CD14-positive monocyte (primary cell): Measurements from ENCODE around the gene SLAMF9. TPM values are rescaled to one million over a fixed set of nuclear protein-coding genes. Genes with fewer than 3 reads are reported as not detected.

ENCODE experiments used
- DNase-seq, 3 donors: peaks; one replicate each; pipeline ENCODE4 v3.0.0-alpha.2; 2011 to 2022
- H2AFZ ChIP-seq: 2 replicates; pipeline ENCODE4 v1.6.0; 2012; ENCODE audit warnings: mild to moderate bottlenecking, low read depth, low read length, inconsistent platforms; ENCODE audit not compliant: insufficient read depth, poor library complexity, severe bottlenecking
- H3K27ac ChIP-seq, 2 donors: 1 replicate in 1 of 2; 2 replicates in 1 of 2; pipeline ENCODE4 v1.5.1; 2012 to 2013; ENCODE audit warnings: low read length in 2 of 2, control low read depth in 1 of 2, inconsistent platforms in 1 of 2, low read depth in 1 of 2, mild to moderate bottlenecking in 1 of 2
- H3K27me3 ChIP-seq, 2 donors: one replicate each; pipeline versions ENCODE4 v1.6.0 to v1.6.1; 2011 to 2013; ENCODE audit warnings: low read length in 2 of 2; ENCODE audit not compliant: control insufficient read depth in 2 of 2, insufficient read depth in 2 of 2
- H3K36me3 ChIP-seq, 2 donors: replicated peaks in 1 of 2; 1 replicate in 1 of 2; 2 replicates in 1 of 2; pipeline versions ENCODE4 v1.5.1 to v1.6.1; 2012 to 2013; ENCODE audit warnings: low read length in 2 of 2, control low read depth in 1 of 2, inconsistent platforms in 1 of 2, mild to moderate bottlenecking in 1 of 2; ENCODE audit not compliant: insufficient read depth in 2 of 2, control insufficient read depth in 1 of 2
- H3K4me1 ChIP-seq, 2 donors: 1 replicate in 1 of 2; 2 replicates in 1 of 2; pipeline versions ENCODE4 v1.5.1 to v1.6.1; 2012 to 2013; ENCODE audit warnings: low read length in 2 of 2, control low read depth in 1 of 2, inconsistent platforms in 1 of 2, mild to moderate bottlenecking in 1 of 2, moderate library complexity in 1 of 2; ENCODE audit not compliant: insufficient read depth in 2 of 2, control insufficient read depth in 1 of 2
- H3K4me2 ChIP-seq: replicated peaks from 2 replicates; pipeline ENCODE3; 2012; ENCODE audit warnings: low read length, moderate library complexity, mild to moderate bottlenecking; ENCODE audit not compliant: poor library complexity, severe bottlenecking; ENCODE audit errors: extremely low read depth
- H3K4me3 ChIP-seq, 3 experiments: fragments of 200-600 bp in 1 of 3; sonication (generic) in 1 of 3; replicated peaks in 1 of 3; 1 replicate in 2 of 3; 2 replicates in 1 of 3; pipeline ENCODE4 v1.5.1; 2011 to 2013; ENCODE audit warnings: low read length in 3 of 3, mild to moderate bottlenecking in 3 of 3, control low read depth in 2 of 3, low read depth in 2 of 3, inconsistent platforms in 1 of 3, moderate library complexity in 1 of 3
- H3K79me2 ChIP-seq: 2 replicates; pipeline ENCODE4 v1.6.0; 2012; ENCODE audit warnings: mild to moderate bottlenecking, control low read depth, inconsistent platforms, low read length, moderate library complexity; ENCODE audit not compliant: insufficient read depth
- H3K9ac ChIP-seq: 2 replicates; pipeline ENCODE4 v1.6.0; 2017; ENCODE audit warnings: low read length, mild to moderate bottlenecking; ENCODE audit not compliant: insufficient read depth, poor library complexity, severe bottlenecking
- H3K9me3 ChIP-seq, 2 donors: replicated peaks in 1 of 2; 1 replicate in 1 of 2; 2 replicates in 1 of 2; pipeline versions ENCODE4 v1.5.1 to v1.6.1; 2012 to 2013; ENCODE audit warnings: low read length in 2 of 2, control low read depth in 1 of 2; ENCODE audit not compliant: control insufficient read depth in 1 of 2, insufficient read depth in 1 of 2
- H4K20me1 ChIP-seq: 2 replicates; pipeline ENCODE4 v1.6.0; 2012; ENCODE audit warnings: mild to moderate bottlenecking, low read length, control low read depth, moderate library complexity; ENCODE audit not compliant: insufficient read depth
- H3K27ac Mint-ChIP-seq, 7 donors: one replicate each; pipeline ENCODE4 v1.8.0; 2020; ENCODE audit warnings: mild to moderate bottlenecking in 7 of 7, mixed read lengths in 7 of 7, moderate library complexity in 6 of 7, inconsistent platforms in 2 of 7
- H3K27me3 Mint-ChIP-seq, 3 donors: one replicate each; pipeline ENCODE4 v1.8.0; 2021 to 2022; ENCODE audit warnings: low read depth in 3 of 3, mild to moderate bottlenecking in 3 of 3, mixed read lengths in 3 of 3, moderate library complexity in 3 of 3, inconsistent platforms in 1 of 3
- H3K36me3 Mint-ChIP-seq, 2 donors: one replicate each; pipeline ENCODE4 v1.8.0; 2020; ENCODE audit warnings: mixed read lengths in 2 of 2, inconsistent platforms in 1 of 2, mild to moderate bottlenecking in 1 of 2
- H3K4me1 Mint-ChIP-seq: one replicate; pipeline ENCODE4 v1.8.0; 2020; ENCODE audit warnings: mild to moderate bottlenecking, mixed read lengths
- H3K4me3 Mint-ChIP-seq, 2 donors: one replicate each; pipeline ENCODE4 v1.8.0; 2020; ENCODE audit warnings: mild to moderate bottlenecking in 2 of 2, mixed read lengths in 2 of 2, moderate library complexity in 1 of 2
- H3K9me3 Mint-ChIP-seq, 7 donors: one replicate each; pipeline ENCODE4 v1.8.0; 2020 to 2022; ENCODE audit warnings: mixed read lengths in 7 of 7, mild to moderate bottlenecking in 6 of 7, moderate library complexity in 6 of 7, inconsistent platforms in 2 of 7
- CTCF ChIP-seq: fragments of 200-600 bp; IDR thresholded peaks from one replicate; pipeline ENCODE4 v1.8.0; 2022; ENCODE audit warnings: antibody characterized with exemption, mild to moderate bottlenecking
- WGBS: methylation state at CpG from one replicate; pipeline ENCODE4 v1.1.5; 2013; ENCODE audit warnings: missing lambda C conversion rate; ENCODE audit not compliant: insufficient coverage; 5-methylcytosine and 5-hydroxymethylcytosine counted together
- intact Hi-C, 2 donors: fragments of 100-400 bp; cut with micrococcal nuclease; formaldehyde crosslinking; loops; one replicate each; pipeline versions ENCODE4 v1.15.0 to v1.15.1; 2023
- polyA plus RNA-seq, 3 donors: library from polyadenylated mRNA; depleted of rRNA in 1 of 3; unstranded in 2 of 3; stranded (reverse) in 1 of 3; fragments of 300-500 nt in 2 of 3; fragments of >200 nt in 1 of 3; fragmentation: Illumina TruSeq in 2 of 3; gene quantifications; 1 replicate in 2 of 3; 2 replicates in 1 of 3; pipeline ENCODE4 v1.2.3, GENCODE V29; 2012 to 2021

The SLAMF9 gene
- polyA plus RNA-seq, 3 donors = 0.17 TPM; not detected in 2

- Histone ChIP-seq H4K20me1 (no peaks in the 10 kb centered on the region), H3K9me3 (no peaks in the 10 kb centered on the region), H3K36me3 (no peaks in the 10 kb centered on the region), H3K9ac (no peak overlapping the region), H3K27me3 (peaks cover 0 to 5% of the 10 kb centered on the region in 2 donors), H3K4me3 (no peak overlapping the region), H2AFZ (no peak overlapping the region), H3K4me1 (peaks cover 9 to 14% of the 10 kb centered on the region in 2 donors), H3K27ac (no peak overlapping the region), H3K4me2 (no peak overlapping the region), H3K79me2 (no peaks in the 10 kb centered on the region)
- peaks cover 15% of the 10 kb centered on the region for H3K4me1 Mint-ChIP-seq
- no peak overlapping the region for H3K27ac Mint-ChIP-seq
- H3K4me3 Mint-ChIP-seq = no peak overlapping the region
- H3K9me3 Mint-ChIP-seq = peaks cover 0 to 3% (median 0%) of the 10 kb centered on the region in 7 donors
- WGBS = 100% methylated on average over 2 of the region's 2 CpGs
- intact Hi-C loops = no loop called here
- peaks cover 2 to 13% (median 4%) of the 10 kb centered on the region in 3 donors for H3K27me3 Mint-ChIP-seq
- no peak for TF ChIP-seq CTCF
- DNase-seq = no peak
- H3K36me3 Mint-ChIP-seq = no peaks in the 10 kb centered on the region
Measured at GRCh38 chr1:159994896-159995295, 40.9 kb upstream of the SLAMF9 start.

- Histone ChIP-seq H3K27ac (no peak overlapping the region), H3K36me3 (no peaks in the 10 kb centered on the region), H3K27me3 (peaks cover 0 to 3% of the 10 kb centered on the region in 2 donors), H3K9me3 (no peaks in the 10 kb centered on the region), H3K79me2 (no peaks in the 10 kb centered on the region), H4K20me1 (no peaks in the 10 kb centered on the region), H3K4me1 (peaks cover 9 to 14% of the 10 kb centered on the region in 2 donors), H3K4me3 (no peak overlapping the region), H3K9ac (no peak overlapping the region), H2AFZ (no peak overlapping the region), H3K4me2 (no peak overlapping the region)
- no peaks in the 10 kb centered on the region for H3K36me3 Mint-ChIP-seq
- H3K27ac Mint-ChIP-seq = no peak overlapping the region
- peaks cover 0 to 10% (median 2%) of the 10 kb centered on the region in 3 donors for H3K27me3 Mint-ChIP-seq
- peaks cover 0 to 1% (median 0%) of the 10 kb centered on the region in 7 donors for H3K9me3 Mint-ChIP-seq
- WGBS = 100% methylated on average over 1 of the region's 2 CpGs
- TF ChIP-seq CTCF = no peak
- no peak for DNase-seq
- no peak overlapping the region for H3K4me3 Mint-ChIP-seq
- intact Hi-C loops = no loop called here
- H3K4me1 Mint-ChIP-seq = peaks cover 15% of the 10 kb centered on the region
Measured at GRCh38 chr1:159993911-159994310, 39.9 kb upstream of the SLAMF9 start.
